ENCODE results near the gene TEFM.
"Not testable (repeated sequence)": the region's sequence is repeated elsewhere in the genome, so short reads cannot be mapped to it uniquely, and the experiment has no call there.

Gene TEFM

GRCh38 chr17:30906101-30906911, at the start of gene TEFM:
Gene TEFM (minus strand): TSS chr17:30906238. CDS start chr17:30906198, 40 bp downstream.
- DNase-seq, result peak; percentile 66 to 80 (median 75)

GRCh38 chr17:30954046-30954830, 48.2 kb upstream of the TEFM start:
- no peak for DNase-seq

GRCh38 chr17:30952638-30953393, 46.8 kb upstream of the TEFM start:
- no peak for DNase-seq

GRCh38 chr17:30950669-30951399, 44.8 kb upstream of the TEFM start:
- DNase-seq, result no peak

- no peak for DNase-seq
These were observed 44.2 kb upstream of the TEFM start for GRCh38 chr17:30950189-30950588.

- DNase-seq, result no peak
These were observed 41.8 kb upstream of the TEFM start for GRCh38 chr17:30947796-30948195.

GRCh38 chr17:30942308-30943079, 36.5 kb upstream of the TEFM start:
- DNase-seq, result no peak

GRCh38 chr17:30939051-30939689, 33.1 kb upstream of the TEFM start:
- DNase-seq, result no peak

GRCh38 chr17:30933966-30934365, 27.9 kb upstream of the TEFM start:
- no peak for DNase-seq

- not testable (repeated sequence) for DNase-seq
These were observed 25.5 kb upstream of the TEFM start for GRCh38 chr17:30931582-30931981.

GRCh38 chr17:30930495-30930894, 24.5 kb upstream of the TEFM start:
- DNase-seq, result no peak

GRCh38 chr17:30929861-30930260, 23.8 kb upstream of the TEFM start:
- DNase-seq, result not testable (repeated sequence)

- DNase-seq, result no peak
These were observed 23.1 kb upstream of the TEFM start for GRCh38 chr17:30929081-30929633.

GRCh38 chr17:30928584-30928983, 22.5 kb upstream of the TEFM start:
- DNase-seq, result no peak

GRCh38 chr17:30927756-30928155, 21.7 kb upstream of the TEFM start:
- no peak for DNase-seq

GRCh38 chr17:30926516-30926915, 20.5 kb upstream of the TEFM start:
- DNase-seq, result no peak

- no peak for DNase-seq
These were observed 18.3 kb upstream of the TEFM start for GRCh38 chr17:30924341-30924740.

GRCh38 chr17:30922235-30923030, 16.4 kb upstream of the TEFM start:
- DNase-seq, result no peak

- no peak for DNase-seq
These were observed 15.6 kb upstream of the TEFM start, which contains the start of gene ADAP2 for GRCh38 chr17:30921544-30922196. Gene ADAP2 (plus strand): TSS chr17:30921945. CDS start chr17:30922015, 70 bp downstream.

Measured in activated CD4-positive, CD25-positive, alpha-beta regulatory T cell (primary cell).